B cell (primary cell): ENCODE measurements around the gene PDGFRB.

Source experiments
- EZH2 ChIP-seq: IDR thresholded peaks from 2 replicates; pipeline ENCODE4 v1.6.1; 2012; ENCODE audit warnings: borderline replicate concordance, low read depth, mild to moderate bottlenecking, moderate library complexity, low read length; ENCODE audit not compliant: insufficient read depth, poor library complexity, severe bottlenecking
- TF ChIP-seq, protein P1 (sequence below): fragments of 200-600 bp; IDR thresholded peaks from one replicate; pipeline ENCODE4 v1.8.0; 2022; ENCODE audit warnings: antibody characterized with exemption, mild to moderate bottlenecking

DNA sequence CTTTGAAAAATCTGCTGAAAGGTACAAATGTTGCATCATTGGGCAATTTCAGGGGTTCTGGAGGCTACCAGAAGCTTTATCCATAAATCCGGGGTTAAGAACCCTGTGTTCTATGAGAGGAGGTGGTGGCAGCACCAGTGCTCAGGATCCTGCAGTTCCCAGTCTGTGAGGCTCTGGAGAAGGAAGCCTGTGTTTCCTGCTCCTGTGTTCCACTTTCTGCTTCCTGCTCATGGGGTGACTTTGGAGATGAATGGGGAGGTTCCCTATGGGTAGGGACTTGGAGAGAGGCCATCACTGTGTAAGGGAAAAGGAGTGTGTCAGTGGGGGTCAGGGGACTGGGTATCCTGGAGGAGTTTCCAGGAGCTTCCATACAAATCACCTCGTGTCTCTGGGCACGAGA lies 13.2 kb upstream of the PDGFRB start:
- TF ChIP-seq, protein P1, sequence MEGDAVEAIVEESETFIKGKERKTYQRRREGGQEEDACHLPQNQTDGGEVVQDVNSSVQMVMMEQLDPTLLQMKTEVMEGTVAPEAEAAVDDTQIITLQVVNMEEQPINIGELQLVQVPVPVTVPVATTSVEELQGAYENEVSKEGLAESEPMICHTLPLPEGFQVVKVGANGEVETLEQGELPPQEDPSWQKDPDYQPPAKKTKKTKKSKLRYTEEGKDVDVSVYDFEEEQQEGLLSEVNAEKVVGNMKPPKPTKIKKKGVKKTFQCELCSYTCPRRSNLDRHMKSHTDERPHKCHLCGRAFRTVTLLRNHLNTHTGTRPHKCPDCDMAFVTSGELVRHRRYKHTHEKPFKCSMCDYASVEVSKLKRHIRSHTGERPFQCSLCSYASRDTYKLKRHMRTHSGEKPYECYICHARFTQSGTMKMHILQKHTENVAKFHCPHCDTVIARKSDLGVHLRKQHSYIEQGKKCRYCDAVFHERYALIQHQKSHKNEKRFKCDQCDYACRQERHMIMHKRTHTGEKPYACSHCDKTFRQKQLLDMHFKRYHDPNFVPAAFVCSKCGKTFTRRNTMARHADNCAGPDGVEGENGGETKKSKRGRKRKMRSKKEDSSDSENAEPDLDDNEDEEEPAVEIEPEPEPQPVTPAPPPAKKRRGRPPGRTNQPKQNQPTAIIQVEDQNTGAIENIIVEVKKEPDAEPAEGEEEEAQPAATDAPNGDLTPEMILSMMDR = no peak
- no peak for TF ChIP-seq EZH2
